ENCODE data around the gene CPSF3. TPM values are rescaled to one million over a fixed set of nuclear protein-coding genes. Genes with fewer than 3 reads are reported as not detected.
A peak's percentile ranks its signal among the peaks of the same experiment; 100 is the strongest.

CPSF3 gene
- total RNA-seq, 6 donors from 2014 or later = 11.3 to 41.0 (median 22.5) TPM

GRCh38 chr2:9378433-9379390, 44.7 kb upstream of the CPSF3 start:
- TF ChIP-seq, protein P1, sequence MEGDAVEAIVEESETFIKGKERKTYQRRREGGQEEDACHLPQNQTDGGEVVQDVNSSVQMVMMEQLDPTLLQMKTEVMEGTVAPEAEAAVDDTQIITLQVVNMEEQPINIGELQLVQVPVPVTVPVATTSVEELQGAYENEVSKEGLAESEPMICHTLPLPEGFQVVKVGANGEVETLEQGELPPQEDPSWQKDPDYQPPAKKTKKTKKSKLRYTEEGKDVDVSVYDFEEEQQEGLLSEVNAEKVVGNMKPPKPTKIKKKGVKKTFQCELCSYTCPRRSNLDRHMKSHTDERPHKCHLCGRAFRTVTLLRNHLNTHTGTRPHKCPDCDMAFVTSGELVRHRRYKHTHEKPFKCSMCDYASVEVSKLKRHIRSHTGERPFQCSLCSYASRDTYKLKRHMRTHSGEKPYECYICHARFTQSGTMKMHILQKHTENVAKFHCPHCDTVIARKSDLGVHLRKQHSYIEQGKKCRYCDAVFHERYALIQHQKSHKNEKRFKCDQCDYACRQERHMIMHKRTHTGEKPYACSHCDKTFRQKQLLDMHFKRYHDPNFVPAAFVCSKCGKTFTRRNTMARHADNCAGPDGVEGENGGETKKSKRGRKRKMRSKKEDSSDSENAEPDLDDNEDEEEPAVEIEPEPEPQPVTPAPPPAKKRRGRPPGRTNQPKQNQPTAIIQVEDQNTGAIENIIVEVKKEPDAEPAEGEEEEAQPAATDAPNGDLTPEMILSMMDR (IDR thresholded peaks at IDR 0.05) = no peak
- TF ChIP-seq POLR2AphosphoS5 (IDR thresholded peaks at IDR 0.05) = no peak
- TF ChIP-seq POLR2A (IDR thresholded peaks at IDR 0.05) = no peak
- TF ChIP-seq EP300 (IDR thresholded peaks at IDR 0.05) = no peak
- Histone ChIP-seq H3K27me3 (no peaks in the 10 kb centered on the region), H3K4me1 (peaks cover 0 to 8% (median 4%) of the 10 kb centered on the region in 4 donors), H3K4me3 (no peak overlapping the region), H3K36me3 (peaks cover 0 to 66% (median 8%) of the 10 kb centered on the region in 4 donors), H3K27ac (peak overlapping the region; percentile 23 to 76 (median 59)), H3K9me3 (no peaks in the 10 kb centered on the region)
- ATAC-seq (ENCODE audit: low FRiP score in 2 of 2) (peak; percentile 57 to 71), DNase-seq (peak; percentile 34 to 78)
- 80 to 81% methylated on average over 23 to 30 of the region's 30 CpGs for whole genome bisulfite sequencing, 2 donors

GRCh38 chr2:9379391-9379755, 44.1 kb upstream of the CPSF3 start:
- H3K36me3 ChIP-seq = peaks cover 0 to 64% (median 7%) of the 10 kb centered on the region in 4 donors
- no peak for ATAC-seq (ENCODE audit: low FRiP score in 2 of 2)
- peaks cover 0 to 8% (median 4%) of the 10 kb centered on the region in 4 donors for H3K4me1 ChIP-seq
- 62 to 79% methylated on average over 5 of the region's 5 CpGs for WGBS, 2 donors
- H3K4me3 ChIP-seq = no peak overlapping the region
- no peak for TF ChIP-seq EP300 (IDR thresholded peaks at IDR 0.05)
- no peak for TF ChIP-seq POLR2AphosphoS5 (IDR thresholded peaks at IDR 0.05)
- TF ChIP-seq POLR2A (IDR thresholded peaks at IDR 0.05) = no peak
- TF ChIP-seq, protein P1 (IDR thresholded peaks at IDR 0.05) = no peak
- no peaks in the 10 kb centered on the region for H3K9me3 ChIP-seq
- no peaks in the 10 kb centered on the region for H3K27me3 ChIP-seq
- H3K27ac ChIP-seq = peak overlapping the region; percentile 23 to 76 (median 59)
- DNase-seq = no peak

- Histone ChIP-seq H3K27me3 (no peaks in the 10 kb centered on the region), H3K27ac (peak overlapping the region; percentile 23 to 58 (median 48)), H3K36me3 (peaks cover 0 to 60% (median 6%) of the 10 kb centered on the region in 4 donors), H3K4me1 (peaks cover 0 to 11% (median 4%) of the 10 kb centered on the region in 4 donors), H3K4me3 (no peak overlapping the region), H3K9me3 (no peaks in the 10 kb centered on the region)
- TF ChIP-seq EP300 (IDR thresholded peaks at IDR 0.05) = no peak
- TF ChIP-seq POLR2A (IDR thresholded peaks at IDR 0.05) = no peak
- no peak for TF ChIP-seq POLR2AphosphoS5 (IDR thresholded peaks at IDR 0.05)
- TF ChIP-seq, protein P1 (IDR thresholded peaks at IDR 0.05) = no peak
- DNase-seq (no peak), ATAC-seq (ENCODE audit: low FRiP score in 2 of 2) (peak; percentile 4 to 77)
- 80 to 87% methylated on average over 16 to 18 of the region's 18 CpGs for WGBS, 2 donors
Observed at GRCh38 chr2:9380702-9381628, 42.5 kb upstream of the CPSF3 start.

DNA sequence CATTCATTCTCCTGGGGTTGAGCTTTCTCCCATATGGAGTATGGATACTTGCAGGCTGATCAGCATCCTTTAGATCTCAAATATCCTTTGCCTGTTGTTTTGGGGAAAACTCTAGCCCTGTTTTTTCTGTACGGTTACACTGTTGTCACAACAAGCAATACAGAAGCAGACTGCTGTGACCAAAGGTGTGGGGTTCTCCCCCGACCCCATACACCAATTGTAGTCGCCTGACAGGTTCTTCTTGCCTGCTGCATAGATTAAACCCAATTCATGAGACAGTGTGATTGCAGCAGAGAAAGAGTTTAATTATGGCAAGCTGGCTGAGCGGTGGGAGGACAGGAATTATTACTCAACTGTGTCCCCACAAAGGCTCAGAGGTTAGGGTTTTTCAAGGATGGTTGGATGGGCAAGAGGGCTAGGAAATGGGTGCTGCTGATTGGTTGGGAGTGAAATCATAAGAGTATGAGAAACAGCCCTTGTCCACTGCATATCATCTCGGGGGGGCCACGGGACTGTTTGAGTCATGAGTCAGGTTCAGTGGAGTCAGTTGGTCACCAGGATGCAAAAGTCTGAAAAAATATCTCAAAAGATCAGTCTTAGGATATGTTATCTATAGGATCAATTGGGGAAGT, 40.7 kb upstream of the CPSF3 start:
- Histone ChIP-seq H3K36me3 (peaks cover 0 to 54% (median 5%) of the 10 kb centered on the region in 4 donors), H3K4me3 (no peak overlapping the region), H3K27me3 (no peaks in the 10 kb centered on the region), H3K4me1 (peaks cover 0 to 14% (median 4%) of the 10 kb centered on the region in 4 donors), H3K27ac (no peak overlapping the region), H3K9me3 (no peaks in the 10 kb centered on the region)
- no peak for ATAC-seq (ENCODE audit: low FRiP score in 2 of 2)
- DNase-seq = no peak
- TF ChIP-seq POLR2A (IDR thresholded peaks at IDR 0.05) (no peak), EP300 (IDR thresholded peaks at IDR 0.05) (no peak), POLR2AphosphoS5 (IDR thresholded peaks at IDR 0.05) (no peak)
- TF ChIP-seq, protein P1 (IDR thresholded peaks at IDR 0.05) = no peak
- 91 to 97% methylated on average over 6 of the region's 6 CpGs for WGBS, 2 donors
